ENCODE data around the gene MFSD2A. TPM values are rescaled to one million over a fixed set of nuclear protein-coding genes. Genes with fewer than 3 reads are reported as not detected.

The MFSD2A gene
- total RNA-seq, 4 donors from 2014 or later: 20.4 to 49.1 (median 30.8) TPM

GRCh38 chr1:39940980-39941871 lies 13.7 kb upstream of the MFSD2A start:
- Histone ChIP-seq H3K4me1 (peaks cover 10 to 65% (median 24%) of the 10 kb centered on the region in 3 donors), H3K27ac (peak overlapping the region in 3 of 4 donors; percentile 4 to 52 (median 49)), H3K27me3 (peaks cover 0 to 38% (median 0%) of the 10 kb centered on the region in 4 donors), H3K4me3 (no peak overlapping the region), H3K9me3 (no peaks in the 10 kb centered on the region), H3K36me3 (no peaks in the 10 kb centered on the region)
- no peak for DNase-seq
- TF ChIP-seq POLR2A (IDR thresholded peaks at IDR 0.05) (no peak), CTCF (IDR thresholded peaks at IDR 0.05) (no peak)
- WGBS, 2 donors: 61 to 69% methylated on average over 7 to 9 of the region's 9 CpGs
- intact Hi-C loops (cut with DNase I): no loop called here

GRCh38 chr1:39943471-39944290 lies 11.3 kb upstream of the MFSD2A start:
- no peak overlapping the region for H3K4me3 ChIP-seq
- H3K36me3 ChIP-seq: no peaks in the 10 kb centered on the region
- intact Hi-C loops (cut with DNase I): no loop called here
- DNase-seq: no peak
- H3K27me3 ChIP-seq: peaks cover 0 to 50% (median 0%) of the 10 kb centered on the region in 4 donors
- peaks cover 10 to 63% (median 24%) of the 10 kb centered on the region in 3 donors for H3K4me1 ChIP-seq
- H3K9me3 ChIP-seq: no peaks in the 10 kb centered on the region
- peak overlapping the region in 3 of 4 donors; percentile 71 to 83 (median 82) for H3K27ac ChIP-seq
- no peak for TF ChIP-seq CTCF (IDR thresholded peaks at IDR 0.05)
- 24 to 50% methylated on average over 13 to 14 of the region's 14 CpGs for WGBS, 2 donors

GRCh38 chr1:39944410-39945112 lies 10.4 kb upstream of the MFSD2A start:
- H3K27ac ChIP-seq: peak overlapping the region in 3 of 4 donors; percentile 71 to 83 (median 82)

GRCh38 chr1:39946216-39946615 lies 8.7 kb upstream of the MFSD2A start:
- Histone ChIP-seq H3K27me3 (peaks cover 0 to 38% (median 0%) of the 10 kb centered on the region in 4 donors), H3K36me3 (no peaks in the 10 kb centered on the region), H3K4me3 (no peak overlapping the region), H3K27ac (no peak overlapping the region), H3K4me1 (peaks cover under 1 to 38% (median 10%) of the 10 kb centered on the region in 3 donors), H3K9me3 (no peaks in the 10 kb centered on the region)
- 87 to 90% methylated on average over 3 to 4 of the region's 4 CpGs for WGBS, 2 donors
- TF ChIP-seq CTCF (IDR thresholded peaks at IDR 0.05) (no peak), POLR2A (IDR thresholded peaks at IDR 0.05) (no peak)
- intact Hi-C loops (cut with DNase I): no loop called here
- DNase-seq: no peak

More at GRCh38 chr1:39944410-39945112, 10.4 kb upstream of the MFSD2A start:
- TF ChIP-seq CTCF (IDR thresholded peaks at IDR 0.05) (no peak), POLR2A (IDR thresholded peaks at IDR 0.05) (no peak)
- intact Hi-C loops (cut with DNase I): no loop called here
- Histone ChIP-seq H3K9me3 (no peaks in the 10 kb centered on the region), H3K36me3 (no peaks in the 10 kb centered on the region), H3K27me3 (peaks cover 0 to 45% (median 0%) of the 10 kb centered on the region in 4 donors), H3K4me3 (no peak overlapping the region), H3K4me1 (peaks cover 10 to 55% (median 20%) of the 10 kb centered on the region in 3 donors)
- no peak for DNase-seq
- 37 to 39% methylated on average over 8 of the region's 8 CpGs for WGBS, 2 donors
